Esophagus squamous epithelium (tissue), 5 donors: ENCODE data around the gene FDX1. TPM values are rescaled to one million over a fixed set of nuclear protein-coding genes. Genes with fewer than 3 reads are reported as not detected.

Source experiments
- DNase-seq: peaks from one replicate; lab custom pipeline; 2025; lab: John Stamatoyannopoulos, UW
- H3K27ac ChIP-seq, 4 donors: fragments of 200-600 bp; sonication (generic); one replicate each; pipeline ENCODE4 v1.5.1; 2016 to 2019; ENCODE audit warnings: mild to moderate bottlenecking in 1 of 4
- H3K27me3 ChIP-seq, 4 donors: fragments of 200-600 bp; sonication (generic); 1 replicate in 3 of 4; 2 replicates in 1 of 4; pipeline versions ENCODE4 v1.5.1 to v1.6.0; 2017 to 2021; ENCODE audit warnings: antibody characterized with exemption in 1 of 4
- H3K36me3 ChIP-seq, 3 donors: fragments of 200-600 bp; sonication (generic); one replicate each; pipeline ENCODE4 v1.5.1; 2016 to 2019
- H3K4me1 ChIP-seq, 3 donors: fragments of 200-600 bp; sonication (generic); one replicate each; pipeline ENCODE4 v1.5.1; 2017 to 2019
- H3K4me3 ChIP-seq, 4 donors: fragments of 200-600 bp; sonication (generic); 1 replicate in 3 of 4; 2 replicates in 1 of 4; pipeline ENCODE4 v1.5.1; 2016 to 2019; ENCODE audit warnings: mild to moderate bottlenecking in 2 of 4, moderate library complexity in 1 of 4
- H3K9me3 ChIP-seq, 3 donors: fragments of 200-600 bp; sonication (generic); one replicate each; pipeline ENCODE4 v1.5.1; 2016 to 2019
- POLR2A ChIP-seq, 4 donors: fragments of 450-650 bp; IDR thresholded peaks; one replicate each; pipeline ENCODE4 v1.6.1; 2017; ENCODE audit warnings: antibody characterized with exemption in 4 of 4, mild to moderate bottlenecking in 4 of 4, moderate library complexity in 3 of 4
- WGBS, 2 donors: methylation state at CpG; one replicate each; pipeline ENCODE4 v1.1.5; 2018; 5-methylcytosine and 5-hydroxymethylcytosine counted together
- intact Hi-C: fragments of 100-400 bp; cut with DNase I; formaldehyde crosslinking; loops from one replicate; pipeline ENCODE4 v1.15.0; 2022
- total RNA-seq, 4 donors: library from RNA; depleted of rRNA; stranded (reverse); fragments of >200 nt; gene quantifications; one replicate each; pipeline ENCODE4 v1.1.0, GENCODE V29; 2016
- TF ChIP-seq, protein P1 (sequence below), 6 experiments: fragments of 450-650 bp in 4 of 6; fragments of 200-600 bp in 2 of 6; sonication (generic) in 2 of 6; IDR thresholded peaks; one replicate each; pipeline ENCODE4 v1.5.1; 2016 to 2019; ENCODE audit warnings: antibody characterized with exemption in 6 of 6, mild to moderate bottlenecking in 4 of 6, moderate library complexity in 4 of 6
- donor health status: DM: yes; HTN: yes; CAD: no.

FDX1 gene
- total RNA-seq, 4 donors from 2014 or later = 13.7 to 22.2 (median 17.5) TPM

GRCh38 chr11:110430267-110431050, 711 bp downstream of the FDX1 start:
- Histone ChIP-seq H3K9me3 (no peaks in the 10 kb centered on the region), H3K4me1 (peaks cover 14 to 57% (median 21%) of the 10 kb centered on the region in 3 donors), H3K27ac (peak overlapping the region; percentile 93 to 96 (median 94)), H3K4me3 (peak overlapping the region; percentile 75 to 90 (median 84)), H3K27me3 (no peaks in the 10 kb centered on the region), H3K36me3 (no peaks in the 10 kb centered on the region)
- intact Hi-C loops = no loop called here
- TF ChIP-seq POLR2A (IDR thresholded peaks at IDR 0.05) = no peak
- TF ChIP-seq, protein P1, sequence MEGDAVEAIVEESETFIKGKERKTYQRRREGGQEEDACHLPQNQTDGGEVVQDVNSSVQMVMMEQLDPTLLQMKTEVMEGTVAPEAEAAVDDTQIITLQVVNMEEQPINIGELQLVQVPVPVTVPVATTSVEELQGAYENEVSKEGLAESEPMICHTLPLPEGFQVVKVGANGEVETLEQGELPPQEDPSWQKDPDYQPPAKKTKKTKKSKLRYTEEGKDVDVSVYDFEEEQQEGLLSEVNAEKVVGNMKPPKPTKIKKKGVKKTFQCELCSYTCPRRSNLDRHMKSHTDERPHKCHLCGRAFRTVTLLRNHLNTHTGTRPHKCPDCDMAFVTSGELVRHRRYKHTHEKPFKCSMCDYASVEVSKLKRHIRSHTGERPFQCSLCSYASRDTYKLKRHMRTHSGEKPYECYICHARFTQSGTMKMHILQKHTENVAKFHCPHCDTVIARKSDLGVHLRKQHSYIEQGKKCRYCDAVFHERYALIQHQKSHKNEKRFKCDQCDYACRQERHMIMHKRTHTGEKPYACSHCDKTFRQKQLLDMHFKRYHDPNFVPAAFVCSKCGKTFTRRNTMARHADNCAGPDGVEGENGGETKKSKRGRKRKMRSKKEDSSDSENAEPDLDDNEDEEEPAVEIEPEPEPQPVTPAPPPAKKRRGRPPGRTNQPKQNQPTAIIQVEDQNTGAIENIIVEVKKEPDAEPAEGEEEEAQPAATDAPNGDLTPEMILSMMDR (IDR thresholded peaks at IDR 0.05) = no peak
- DNase-seq = no peak
- WGBS, 2 donors = 0 to 1% methylated on average over 10 to 11 of the region's 51 CpGs

DNA sequence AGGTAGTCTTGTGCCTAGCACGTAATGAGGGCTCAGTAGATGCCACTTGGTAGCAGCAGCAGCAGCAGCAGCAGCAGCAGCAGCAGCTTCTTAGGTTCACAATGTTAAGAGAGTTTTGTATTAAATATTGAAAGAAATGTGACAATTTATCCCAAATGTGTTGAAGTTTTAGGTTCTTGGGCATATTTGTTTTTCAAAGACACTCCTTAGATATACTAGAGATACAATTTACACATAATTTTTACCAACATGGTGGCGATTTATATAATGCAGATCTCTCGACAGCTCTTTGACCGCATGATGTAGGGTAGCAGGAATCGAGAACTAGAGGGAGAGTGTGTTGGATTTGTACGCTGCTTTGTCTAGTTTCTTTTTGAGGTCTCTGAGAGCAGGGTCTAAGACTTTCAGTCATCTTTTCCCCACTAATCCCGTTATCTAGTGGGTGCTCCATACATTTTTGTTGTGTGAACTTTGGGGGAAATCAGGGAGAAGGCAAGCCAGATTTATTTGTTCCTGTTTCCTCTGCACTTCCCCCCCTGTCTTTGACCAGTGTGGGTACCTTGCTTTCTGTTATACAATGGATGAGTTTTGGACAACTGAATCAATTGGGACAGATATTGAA, 1.4 kb downstream of the FDX1 start:
- Histone ChIP-seq H3K9me3 (no peaks in the 10 kb centered on the region), H3K27ac (peak overlapping the region; percentile 93 to 96 (median 94)), H3K27me3 (no peaks in the 10 kb centered on the region), H3K4me3 (peak overlapping the region; percentile 75 to 90 (median 84)), H3K4me1 (peaks cover 14 to 64% (median 22%) of the 10 kb centered on the region in 3 donors), H3K36me3 (no peaks in the 10 kb centered on the region)
- WGBS, 2 donors = 6 to 11% methylated on average over 7 of the region's 7 CpGs
- no peak for DNase-seq
- TF ChIP-seq, protein P1 (IDR thresholded peaks at IDR 0.05) = no peak
- TF ChIP-seq POLR2A (IDR thresholded peaks at IDR 0.05) = no peak
- intact Hi-C loops = no loop called here

GRCh38 chr11:110431674-110432073, 1.9 kb downstream of the FDX1 start:
- no peak for DNase-seq
- Histone ChIP-seq H3K4me1 (peaks cover 14 to 69% (median 24%) of the 10 kb centered on the region in 3 donors), H3K27ac (peak overlapping the region in 3 of 4 donors; percentile 23 to 93 (median 93)), H3K4me3 (peak overlapping the region; percentile 75 to 90 (median 84)), H3K9me3 (no peaks in the 10 kb centered on the region), H3K27me3 (no peaks in the 10 kb centered on the region), H3K36me3 (no peaks in the 10 kb centered on the region)
- TF ChIP-seq, protein P1 (IDR thresholded peaks at IDR 0.05) = no peak
- TF ChIP-seq POLR2A (IDR thresholded peaks at IDR 0.05) = no peak
- 31 to 37% methylated on average over 4 of the region's 4 CpGs for WGBS, 2 donors
- intact Hi-C loops = no loop called here

GRCh38 chr11:110432713-110433392, 3.1 kb downstream of the FDX1 start:
- Histone ChIP-seq H3K27me3 (no peaks in the 10 kb centered on the region), H3K4me3 (no peak overlapping the region), H3K27ac (peak overlapping the region in 2 of 4 donors; percentile 23 to 64), H3K9me3 (no peaks in the 10 kb centered on the region), H3K36me3 (peaks cover 0 to 10% (median 0%) of the 10 kb centered on the region in 3 donors), H3K4me1 (peaks cover 14 to 81% (median 26%) of the 10 kb centered on the region in 3 donors)
- DNase-seq = no peak
- intact Hi-C loops = no loop called here
- no peak for TF ChIP-seq POLR2A (IDR thresholded peaks at IDR 0.05)
- TF ChIP-seq, protein P1 (IDR thresholded peaks at IDR 0.05) = no peak
- 59 to 62% methylated on average over 7 of the region's 7 CpGs for WGBS, 2 donors
